AG09319 (cell line): Measurements from ENCODE around the gene CYP4F3.
"Not testable (repeated sequence)": the region's sequence is repeated elsewhere in the genome, so short reads cannot be mapped to it uniquely, and the experiment has no call there.

Experiments
- DNase-seq: peaks from one replicate; pipeline ENCODE4 v3.0.0-alpha.2; 2010; ENCODE audit warnings: low read depth; ENCODE audit errors: extremely low read depth
- TF ChIP-seq, protein P1 (sequence below): IDR thresholded peaks from 2 replicates; pipeline ENCODE4 v1.5.1; 2011; ENCODE audit warnings: low read depth, mild to moderate bottlenecking, inconsistent platforms, low read length, moderate library complexity

The CYP4F3 gene

DNA sequence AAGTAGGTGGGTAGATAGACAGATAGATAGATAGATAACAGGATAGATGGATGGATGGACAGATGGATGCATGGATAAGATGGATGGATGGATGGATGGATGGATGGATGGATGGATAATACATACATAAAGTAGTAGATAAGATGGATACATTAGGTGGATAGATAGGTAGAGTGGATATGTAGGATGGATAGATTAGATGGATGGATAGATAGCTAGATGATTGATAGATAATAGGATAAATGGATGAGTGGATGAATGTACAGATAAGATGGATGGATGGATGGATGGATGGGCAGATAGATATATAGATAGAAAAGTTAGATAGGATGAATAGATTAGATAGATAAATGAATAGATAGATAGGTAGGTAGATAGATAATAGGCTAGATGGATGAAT, 2.1 kb downstream of the CYP4F3 start:
- no peak for DNase-seq
- TF ChIP-seq, protein P1, sequence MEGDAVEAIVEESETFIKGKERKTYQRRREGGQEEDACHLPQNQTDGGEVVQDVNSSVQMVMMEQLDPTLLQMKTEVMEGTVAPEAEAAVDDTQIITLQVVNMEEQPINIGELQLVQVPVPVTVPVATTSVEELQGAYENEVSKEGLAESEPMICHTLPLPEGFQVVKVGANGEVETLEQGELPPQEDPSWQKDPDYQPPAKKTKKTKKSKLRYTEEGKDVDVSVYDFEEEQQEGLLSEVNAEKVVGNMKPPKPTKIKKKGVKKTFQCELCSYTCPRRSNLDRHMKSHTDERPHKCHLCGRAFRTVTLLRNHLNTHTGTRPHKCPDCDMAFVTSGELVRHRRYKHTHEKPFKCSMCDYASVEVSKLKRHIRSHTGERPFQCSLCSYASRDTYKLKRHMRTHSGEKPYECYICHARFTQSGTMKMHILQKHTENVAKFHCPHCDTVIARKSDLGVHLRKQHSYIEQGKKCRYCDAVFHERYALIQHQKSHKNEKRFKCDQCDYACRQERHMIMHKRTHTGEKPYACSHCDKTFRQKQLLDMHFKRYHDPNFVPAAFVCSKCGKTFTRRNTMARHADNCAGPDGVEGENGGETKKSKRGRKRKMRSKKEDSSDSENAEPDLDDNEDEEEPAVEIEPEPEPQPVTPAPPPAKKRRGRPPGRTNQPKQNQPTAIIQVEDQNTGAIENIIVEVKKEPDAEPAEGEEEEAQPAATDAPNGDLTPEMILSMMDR: no peak

DNA sequence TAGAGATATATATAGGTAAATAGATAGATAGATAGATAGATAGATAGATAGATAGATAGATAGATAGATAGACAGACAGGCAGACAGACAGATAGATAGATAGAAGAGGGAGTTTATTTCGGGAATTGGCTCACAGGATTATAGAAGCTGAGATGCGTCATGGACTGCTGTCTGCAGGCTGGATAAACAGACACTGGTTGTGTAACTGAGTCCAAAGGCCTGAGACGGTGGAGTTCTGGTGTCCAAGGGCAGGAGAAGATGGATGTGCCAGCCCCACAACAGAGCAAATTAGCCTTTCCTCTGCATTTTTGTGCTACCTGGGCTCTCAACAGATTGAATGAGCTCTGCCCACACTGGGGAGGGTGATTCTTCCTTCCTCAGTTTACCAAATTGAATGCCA, 2.7 kb downstream of the CYP4F3 start:
- DNase-seq: no peak
- TF ChIP-seq, protein P1: no peak

DNA sequence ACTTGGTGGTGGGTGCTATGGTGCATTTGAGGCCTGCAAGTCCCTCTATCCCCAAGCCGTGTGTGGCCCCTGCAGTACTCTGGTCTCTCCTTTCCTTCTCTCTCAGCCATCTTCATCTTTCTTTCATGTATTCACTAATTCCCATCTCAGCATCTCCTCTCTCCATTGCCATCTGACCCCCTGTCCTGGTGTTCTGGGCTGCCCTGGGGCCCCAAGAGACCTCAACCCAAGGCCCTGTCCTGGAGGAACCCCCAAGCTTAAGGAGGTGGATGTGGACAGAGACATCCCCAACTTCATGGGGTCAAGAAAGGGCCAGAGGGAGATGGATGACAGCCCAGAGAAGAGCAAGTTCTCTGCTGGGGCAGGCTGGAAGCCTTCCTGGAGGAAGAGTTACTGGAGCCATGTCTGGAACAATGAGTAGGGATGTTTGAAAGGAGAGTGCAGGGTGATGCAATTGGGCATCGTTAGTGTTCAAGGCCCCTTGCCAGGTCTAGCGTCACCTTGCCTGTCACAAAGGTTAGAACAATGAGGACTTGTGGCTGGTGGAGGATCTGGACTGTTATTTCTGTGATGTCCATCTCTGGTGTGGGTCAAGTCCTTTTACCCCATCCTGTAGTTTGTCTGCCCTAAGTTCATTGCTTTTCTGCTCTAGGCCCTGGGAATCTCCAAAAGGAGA, 3.5 kb downstream of the CYP4F3 start:
- no peak for DNase-seq
- TF ChIP-seq, protein P1: no peak

DNA sequence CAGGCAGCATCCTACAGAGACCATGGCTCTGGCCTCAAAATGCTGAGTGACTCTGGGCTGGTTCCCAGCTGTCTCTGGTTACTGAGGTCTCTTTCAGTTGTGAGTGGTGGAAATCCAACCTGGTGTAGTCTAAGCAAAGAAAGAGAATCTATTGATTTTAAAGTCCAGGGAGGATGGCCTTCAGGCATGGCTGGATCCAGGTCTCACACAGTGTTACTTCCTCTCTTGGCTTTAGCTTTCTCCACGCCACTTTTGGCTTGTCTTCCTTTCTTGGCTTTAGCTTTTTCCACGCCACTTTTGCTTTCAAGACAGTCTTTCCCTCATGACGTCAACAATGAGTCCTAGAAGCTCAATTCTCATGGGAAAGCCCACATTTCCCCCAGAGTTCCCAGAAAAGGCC, 4.1 kb downstream of the CYP4F3 start:
- DNase-seq: no peak
- TF ChIP-seq, protein P1: no peak

DNA sequence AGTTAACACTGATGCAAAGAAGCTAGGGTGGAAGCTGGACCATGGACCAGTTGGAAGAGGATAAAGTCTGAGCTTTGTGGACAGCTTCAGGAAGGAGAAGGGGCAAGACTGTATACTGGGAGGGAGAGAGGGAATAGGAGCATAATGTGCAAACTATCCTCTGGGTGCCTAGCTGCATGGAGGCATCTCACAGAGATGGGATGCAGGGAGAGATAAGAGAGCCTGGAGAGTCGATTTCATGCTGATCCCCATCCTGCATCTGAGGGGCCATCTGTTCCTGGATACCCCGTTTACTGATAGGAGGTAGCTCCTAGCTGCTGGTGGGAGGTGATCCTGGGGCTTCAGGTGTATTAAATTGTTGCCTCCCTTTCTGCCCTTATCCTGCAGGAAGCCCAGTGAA, 8.8 kb downstream of the CYP4F3 start:
- TF ChIP-seq, protein P1: no peak
- DNase-seq: no peak

DNA sequence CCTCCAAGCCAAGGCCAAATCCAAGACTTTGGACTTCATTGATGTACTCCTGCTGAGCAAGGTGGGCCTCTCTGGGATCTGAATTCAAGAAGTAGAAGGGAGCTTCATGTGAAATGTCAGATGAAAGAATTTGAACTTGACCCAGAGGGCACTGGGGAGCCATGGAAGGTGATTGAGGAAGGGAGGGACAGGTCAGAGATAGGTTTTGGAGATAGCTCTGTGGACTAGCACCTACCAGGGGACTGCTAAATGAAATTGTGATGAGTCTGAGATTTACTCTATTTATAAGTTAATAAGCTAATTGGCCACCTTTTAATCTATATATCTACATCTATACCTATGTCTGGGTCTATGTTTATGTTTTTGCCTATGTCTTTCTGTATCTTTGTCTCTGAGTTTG, 9.4 kb downstream of the CYP4F3 start:
- not testable (repeated sequence) for DNase-seq

DNA sequence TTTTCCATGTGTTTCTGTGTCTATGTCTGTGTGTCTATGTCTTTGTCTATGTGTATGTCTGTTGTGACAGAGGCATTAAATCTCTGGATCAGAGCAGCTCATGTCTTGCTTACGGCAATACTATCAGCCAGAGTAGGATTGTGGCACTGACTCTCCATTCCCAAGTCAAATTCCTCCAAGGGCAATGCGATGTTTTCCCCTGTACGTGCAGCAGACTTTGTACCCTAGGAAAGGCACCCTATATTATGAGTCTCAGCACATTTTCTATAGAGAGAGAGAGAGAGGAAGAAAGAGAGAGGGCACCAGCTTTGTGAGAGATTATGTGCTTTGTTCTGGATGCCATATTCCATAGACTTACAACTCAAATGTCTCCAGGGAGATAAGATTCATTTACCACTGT, 11.1 kb downstream of the CYP4F3 start:
- TF ChIP-seq, protein P1: no peak

DNA sequence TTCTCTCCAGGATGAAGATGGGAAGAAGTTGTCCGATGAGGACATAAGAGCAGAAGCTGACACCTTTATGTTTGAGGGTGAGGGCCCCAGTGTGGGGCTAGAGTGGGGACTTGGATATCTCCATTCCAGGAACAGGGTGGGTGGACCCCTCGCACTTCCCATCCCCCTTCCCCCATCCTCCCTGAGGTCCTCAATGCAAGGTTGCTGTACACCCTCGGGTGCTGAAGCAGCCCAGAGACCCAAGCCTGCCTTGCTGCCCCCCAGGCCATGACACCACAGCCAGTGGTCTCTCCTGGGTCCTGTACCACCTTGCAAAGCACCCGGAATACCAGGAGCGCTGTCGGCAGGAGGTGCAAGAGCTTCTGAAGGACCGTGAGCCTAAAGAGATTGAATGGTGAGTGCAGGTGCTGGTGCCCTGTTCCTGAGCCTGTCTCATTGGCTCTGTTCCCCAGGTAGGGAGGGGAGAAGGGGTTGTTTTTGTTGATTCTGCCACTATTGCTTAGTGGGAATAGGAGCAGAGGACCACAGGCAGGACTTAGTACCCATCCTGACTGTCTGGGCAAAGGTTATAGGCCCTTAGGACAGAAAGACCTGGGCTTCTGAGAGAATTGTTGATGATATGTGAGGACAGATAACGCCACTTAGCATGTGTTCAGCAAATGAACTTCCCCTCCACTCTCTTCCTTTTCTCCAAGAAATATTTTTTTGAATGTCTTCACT, 12.0 kb downstream of the CYP4F3 start:
- no peak for DNase-seq
- TF ChIP-seq, protein P1: no peak

More for the DNA sequence above, 11.1 kb downstream of the CYP4F3 start:
- DNase-seq: no peak
